DMS 273 (cell line): ENCODE results near the gene REEP6.
"Not testable (repeated sequence)": the region's sequence is repeated elsewhere in the genome, so short reads cannot be mapped to it uniquely, and the experiment has no call there.

Experiments
- DNase-seq: peaks from one replicate; lab custom pipeline; 2025; ENCODE audit not compliant: unreplicated experiment; lab: John Stamatoyannopoulos, UW

The REEP6 gene

GRCh38 chr19:1505991-1506881 is 15.3 kb downstream of the REEP6 start:
- DNase-seq, result no peak

- no peak for DNase-seq
These were observed 16.2 kb downstream of the REEP6 start for GRCh38 chr19:1507192-1507660.

GRCh38 chr19:1507763-1508506 is 17.0 kb downstream of the REEP6 start:
- DNase-seq, result peak; percentile 97

GRCh38 chr19:1508507-1508856 is 17.5 kb downstream of the REEP6 start:
- DNase-seq, result no peak

GRCh38 chr19:1509602-1510441 is 18.8 kb downstream of the REEP6 start:
- no peak for DNase-seq

- DNase-seq, result no peak
These were observed 19.4 kb downstream of the REEP6 start for GRCh38 chr19:1510442-1510806.

- DNase-seq, result no peak
These were observed 19.8 kb downstream of the REEP6 start for GRCh38 chr19:1510807-1511206.

- no peak for DNase-seq
These were observed 20.6 kb downstream of the REEP6 start for GRCh38 chr19:1511318-1512317.

GRCh38 chr19:1512671-1513498 is 21.9 kb downstream of the REEP6 start, which contains the start of gene ADAMTSL5:
Gene ADAMTSL5, minus strand, starts transcription at chr19:1513019. Its CDS starts 2,076 bp downstream, at chr19:1510943.
- peak; percentile 84 for DNase-seq

- DNase-seq, result peak; percentile 72
These were observed 22.7 kb downstream of the REEP6 start for GRCh38 chr19:1513499-1514294.

GRCh38 chr19:1514295-1514661 is 23.3 kb downstream of the REEP6 start:
- DNase-seq, result no peak

- no peak for DNase-seq
These were observed 24.2 kb downstream of the REEP6 start for GRCh38 chr19:1514986-1515721.

GRCh38 chr19:1516395-1516753 is 25.4 kb downstream of the REEP6 start:
- DNase-seq, result peak; percentile 59

- DNase-seq, result no peak
These were observed 27.5 kb downstream of the REEP6 start for GRCh38 chr19:1518471-1518870.

- DNase-seq, result not testable (repeated sequence)
These were observed 28.8 kb downstream of the REEP6 start for GRCh38 chr19:1519802-1520201.

- DNase-seq, result no peak
These were observed 29.3 kb downstream of the REEP6 start for GRCh38 chr19:1520203-1520780.

- peak; percentile 76 for DNase-seq
These were observed 30.7 kb downstream of the REEP6 start for GRCh38 chr19:1521636-1522035.
